ENCODE data around the gene KLHDC9. TPM values are rescaled to one million over a fixed set of nuclear protein-coding genes. Genes with fewer than 3 reads are reported as not detected.

Gene KLHDC9
- total and polyA plus RNA-seq, 2 of the 13 experiments (the other 11 are each of a cell fraction or from before 2014, with no cell fraction given), result 2.9 TPM

- no peak for TF ChIP-seq CBFB (CRISPR knock-in tag; IDR thresholded peaks at IDR 0.05)
- no peak for TF ChIP-seq ZUFSP (CRISPR knock-in tag; IDR thresholded peaks at IDR 0.05; ENCODE audit: borderline replicate concordance)
- TF ChIP-seq MYNN (CRISPR knock-in tag; IDR thresholded peaks at IDR 0.05; ENCODE audit: low read depth), result no peak
- 0 out of 2 replicates have a peak, but pooled peaks have one; percentile 7 for TF ChIP-seq TCF7 (IDR thresholded peaks at IDR 0.05; ENCODE audit: low read depth)
- TF ChIP-seq ZNF335 (CRISPR knock-in tag; IDR thresholded peaks at IDR 0.05), result no peak
- no peak for TF ChIP-seq PAF1 (CRISPR knock-in tag; IDR thresholded peaks at IDR 0.05)
- TF ChIP-seq NFE2L2 (IDR thresholded peaks at IDR 0.05; ENCODE audit: low read length), result no peak
- no peak for TF ChIP-seq HNRNPUL1 (IDR thresholded peaks at IDR 0.05; ENCODE audit: low read depth, low read length)
- no peak for TF ChIP-seq ZNF333 (CRISPR knock-in tag; IDR thresholded peaks at IDR 0.05; ENCODE audit: borderline replicate concordance)
- TF ChIP-seq ARNTL (CRISPR knock-in tag; IDR thresholded peaks at IDR 0.05), result no peak
- TF ChIP-seq ZFX (CRISPR knock-in tag; IDR thresholded peaks at IDR 0.05; ENCODE audit: low read depth), result peak; percentile 75; the same call in 1 of the 2 replicates
- peak; percentile 7 for TF ChIP-seq RBM39 (IDR thresholded peaks at IDR 0.05; ENCODE audit: low read depth, low read length, poor library complexity, severe bottlenecking)
- TF ChIP-seq PHF5A (CRISPR knock-in tag; IDR thresholded peaks at IDR 0.05; ENCODE audit: low read depth, unreplicated experiment), result no peak
- no peak for TF ChIP-seq JARID2 (CRISPR knock-in tag; IDR thresholded peaks at IDR 0.05; ENCODE audit: insufficient replicate concordance)
- TF ChIP-seq ZNF609 (CRISPR knock-in tag; IDR thresholded peaks at IDR 0.05; ENCODE audit: borderline replicate concordance), result no peak
- TF ChIP-seq HNRNPK (IDR thresholded peaks at IDR 0.05; ENCODE audit: low read depth, low read length, poor library complexity, severe bottlenecking), result no peak
- peak; percentile 37; the same call in 1 of the 2 replicates for TF ChIP-seq YEATS4 (CRISPR knock-in tag; IDR thresholded peaks at IDR 0.05; ENCODE audit: borderline replicate concordance)
- no peak for TF ChIP-seq KMT2B (CRISPR knock-in tag; IDR thresholded peaks at IDR 0.05)
- TF ChIP-seq KLF6 (CRISPR knock-in tag; IDR thresholded peaks at IDR 0.05), result no peak
- no peak for TF ChIP-seq NFIB (CRISPR knock-in tag; IDR thresholded peaks at IDR 0.05; ENCODE audit: borderline replicate concordance)
- no peak for TF ChIP-seq ZNF501 (CRISPR knock-in tag; IDR thresholded peaks at IDR 0.05)
- TF ChIP-seq FOXP1 (IDR thresholded peaks at IDR 0.05), result no peak
- no peak for TF ChIP-seq FOXP1 (CRISPR knock-in tag; IDR thresholded peaks at IDR 0.05)
- no peak for TF ChIP-seq DRAP1 (CRISPR knock-in tag; IDR thresholded peaks at IDR 0.05)
Measured at GRCh38 chr1:161072751-161073449, 25.3 kb upstream of the KLHDC9 start (continued).

All from HepG2 (cell line).